GM19328 (cell line): ENCODE data around the gene LRRC46.

Experiments used
- ATAC-seq: cut with Tn5 transposase; IDR thresholded peaks from one replicate; pipeline ENCODE4 v1.9.1; 2021; ENCODE audit warnings: mild to moderate bottlenecking, moderate library complexity; ENCODE audit not compliant: unreplicated experiment

Gene LRRC46

GRCh38 chr17:47850692-47851573 is 19.5 kb downstream of the LRRC46 start, which contains the start of gene SP6:
Gene SP6 (minus strand): TSS chr17:47851163. CDS start chr17:47848429, 2,734 bp downstream.
- ATAC-seq, result no peak

- ATAC-seq, result no peak
Measured at GRCh38 chr17:47851764-47852112, 20.3 kb downstream of the LRRC46 start.

- no peak for ATAC-seq
Measured at GRCh38 chr17:47852113-47852949, 20.9 kb downstream of the LRRC46 start.

- ATAC-seq, result no peak
Measured at GRCh38 chr17:47853616-47854015, 22.1 kb downstream of the LRRC46 start.

GRCh38 chr17:47855737-47856136 is 24.3 kb downstream of the LRRC46 start:
- ATAC-seq, result no peak

GRCh38 chr17:47856830-47857229 is 25.4 kb downstream of the LRRC46 start:
- ATAC-seq, result no peak

- no peak for ATAC-seq
Measured at GRCh38 chr17:47857551-47858455, 26.3 kb downstream of the LRRC46 start.

GRCh38 chr17:47860386-47860785 is 28.9 kb downstream of the LRRC46 start:
- no peak for ATAC-seq

- no peak for ATAC-seq
Measured at GRCh38 chr17:47862621-47863440, 31.4 kb downstream of the LRRC46 start.

GRCh38 chr17:47864791-47865216 is 33.3 kb downstream of the LRRC46 start:
- no peak for ATAC-seq

- no peak for ATAC-seq
Measured at GRCh38 chr17:47866941-47867340, 35.5 kb downstream of the LRRC46 start.

- no peak for ATAC-seq
Measured at GRCh38 chr17:47867813-47868533, 36.5 kb downstream of the LRRC46 start.

GRCh38 chr17:47869114-47869513 is 37.6 kb downstream of the LRRC46 start:
- ATAC-seq, result no peak

- no peak for ATAC-seq
Measured at GRCh38 chr17:47870056-47870455, 38.6 kb downstream of the LRRC46 start.

GRCh38 chr17:47871048-47871447 is 39.6 kb downstream of the LRRC46 start:
- ATAC-seq, result no peak

GRCh38 chr17:47872019-47872650 is 40.7 kb downstream of the LRRC46 start:
- ATAC-seq, result no peak

- ATAC-seq, result no peak
Measured at GRCh38 chr17:47872651-47873161, 41.2 kb downstream of the LRRC46 start.
